Trophoblast cell (in vitro differentiated cells and primary cell): ENCODE measurements around the gene FKBP5.

Source experiments
- DNase-seq, 2 donors: peaks; one replicate each; pipeline ENCODE4 v3.0.0-alpha.2; 2016
- H2AFZ ChIP-seq: 2 replicates; pipeline ENCODE4 v1.6.1; 2013; ENCODE audit warnings: low read length, moderate library complexity, mild to moderate bottlenecking; ENCODE audit not compliant: insufficient read depth, poor library complexity
- H2AK5ac ChIP-seq: 2 replicates; pipeline ENCODE4 v1.6.1; 2013; ENCODE audit warnings: mild to moderate bottlenecking, low read length
- H2BK120ac ChIP-seq: 2 replicates; pipeline ENCODE4 v1.6.1; 2013; ENCODE audit warnings: low read length, mild to moderate bottlenecking, moderate library complexity; ENCODE audit not compliant: insufficient read depth, poor library complexity
- H2BK12ac ChIP-seq: 2 replicates; pipeline ENCODE4 v1.6.1; 2013; ENCODE audit warnings: mild to moderate bottlenecking, low read length, moderate library complexity
- H2BK5ac ChIP-seq: 2 replicates; pipeline ENCODE4 v1.6.1; 2013; ENCODE audit warnings: low read length, low read depth, moderate library complexity, mild to moderate bottlenecking; ENCODE audit not compliant: poor library complexity
- H3K14ac ChIP-seq: 2 replicates; pipeline ENCODE4 v1.6.1; 2013; ENCODE audit warnings: mild to moderate bottlenecking, low read length
- H3K18ac ChIP-seq: 2 replicates; pipeline ENCODE4 v1.6.1; 2013; ENCODE audit warnings: mild to moderate bottlenecking, low read length
- H3K23ac ChIP-seq: 2 replicates; pipeline ENCODE4 v1.6.1; 2013; ENCODE audit warnings: low read length
- H3K27ac ChIP-seq: 2 replicates; pipeline ENCODE4 v1.5.1; 2013; ENCODE audit warnings: low read depth, mild to moderate bottlenecking, inconsistent platforms, low read length, moderate library complexity
- H3K27me3 ChIP-seq: 2 replicates; pipeline ENCODE4 v1.6.1; 2013; ENCODE audit warnings: inconsistent platforms, mild to moderate bottlenecking, low read length, moderate library complexity; ENCODE audit not compliant: insufficient read depth
- H3K36me3 ChIP-seq, 2 experiments: 1 replicate in 1 of 2; 2 replicates in 1 of 2; pipeline ENCODE4 v1.6.1; 2013; ENCODE audit warnings: low read length in 2 of 2, mild to moderate bottlenecking in 2 of 2, moderate library complexity in 1 of 2; ENCODE audit not compliant: insufficient read depth in 2 of 2, control insufficient read depth in 1 of 2
- H3K4ac ChIP-seq: 2 replicates; pipeline ENCODE4 v1.6.1; 2013; ENCODE audit warnings: low read depth, mild to moderate bottlenecking, low read length, moderate library complexity
- H3K4me1 ChIP-seq, 2 experiments: 1 replicate in 1 of 2; 2 replicates in 1 of 2; pipeline ENCODE4 v1.6.1; 2013; ENCODE audit warnings: low read length in 2 of 2, mild to moderate bottlenecking in 2 of 2, moderate library complexity in 1 of 2; ENCODE audit not compliant: insufficient read depth in 2 of 2, control insufficient read depth in 1 of 2
- H3K4me2 ChIP-seq: 2 replicates; pipeline ENCODE4 v1.6.1; 2013; ENCODE audit warnings: inconsistent platforms, mild to moderate bottlenecking, low read length, moderate library complexity
- H3K4me3 ChIP-seq: 2 replicates; pipeline ENCODE4 v1.5.1; 2013; ENCODE audit warnings: mild to moderate bottlenecking, low read depth, low read length, inconsistent platforms
- H3K79me1 ChIP-seq: one replicate; pipeline ENCODE4 v1.6.1; 2013; ENCODE audit warnings: low read length
- H3K79me2 ChIP-seq: 2 replicates; pipeline ENCODE4 v1.6.1; 2013; ENCODE audit warnings: low read length, mild to moderate bottlenecking; ENCODE audit not compliant: control insufficient read depth, insufficient read depth, poor library complexity
- H3K9ac ChIP-seq: 2 replicates; pipeline ENCODE4 v1.6.1; 2013; ENCODE audit warnings: mild to moderate bottlenecking, low read length
- H3K9me3 ChIP-seq: 2 replicates; pipeline ENCODE4 v1.6.1; 2013; ENCODE audit warnings: low read depth, mild to moderate bottlenecking, control low read depth, inconsistent platforms, low read length; ENCODE audit not compliant: insufficient read depth
- H4K12ac ChIP-seq: 2 replicates; pipeline ENCODE4 v1.6.1; 2013; ENCODE audit warnings: low read depth, mild to moderate bottlenecking, low read length, moderate library complexity
- H4K8ac ChIP-seq: 2 replicates; pipeline ENCODE4 v1.6.1; 2013; ENCODE audit warnings: low read depth, mild to moderate bottlenecking, low read length, moderate library complexity
- H4K91ac ChIP-seq: one replicate; pipeline ENCODE4 v1.6.1; 2013; ENCODE audit warnings: low read depth, mild to moderate bottlenecking, low read length, moderate library complexity
- WGBS: extraction: QIAGEN DNeasy Blood & Tissue Kit; methylation state at CpG from one replicate; pipeline ENCODE4 v1.1.7; 2013; ENCODE audit warnings: missing lambda C conversion rate; ENCODE audit not compliant: insufficient read length, insufficient coverage; ENCODE audit errors: extremely low coverage; 5-methylcytosine and 5-hydroxymethylcytosine counted together

FKBP5 gene

GRCh38 chr6:35610830-35611229 is 77.9 kb downstream of the FKBP5 start:
- no peak for DNase-seq
- Histone ChIP-seq H3K4me3 (no peak overlapping the region), H3K18ac (no peak overlapping the region), H2BK5ac (no peak overlapping the region), H4K12ac (no peak overlapping the region), H2AFZ (no peak overlapping the region), H3K79me2 (no peaks in the 10 kb centered on the region), H3K4me1 (no peaks in the 10 kb centered on the region), H3K79me1 (no peaks in the 10 kb centered on the region), H2AK5ac (no peak overlapping the region), H3K9ac (no peak overlapping the region), H3K4me2 (no peak overlapping the region), H3K9me3 (peaks cover 2% of the 10 kb centered on the region), H3K27ac (no peak overlapping the region), H3K27me3 (no peaks in the 10 kb centered on the region), H4K8ac (no peak overlapping the region), H3K14ac (no peak overlapping the region), H3K4ac (no peak overlapping the region), H2BK120ac (no peak overlapping the region), H4K91ac (no peak overlapping the region), H2BK12ac (no peak overlapping the region), H3K23ac (no peak overlapping the region), H3K36me3 (no peaks in the 10 kb centered on the region)
- no CpG with 5 or more reads among the region's 3 CpGs for WGBS

DNA sequence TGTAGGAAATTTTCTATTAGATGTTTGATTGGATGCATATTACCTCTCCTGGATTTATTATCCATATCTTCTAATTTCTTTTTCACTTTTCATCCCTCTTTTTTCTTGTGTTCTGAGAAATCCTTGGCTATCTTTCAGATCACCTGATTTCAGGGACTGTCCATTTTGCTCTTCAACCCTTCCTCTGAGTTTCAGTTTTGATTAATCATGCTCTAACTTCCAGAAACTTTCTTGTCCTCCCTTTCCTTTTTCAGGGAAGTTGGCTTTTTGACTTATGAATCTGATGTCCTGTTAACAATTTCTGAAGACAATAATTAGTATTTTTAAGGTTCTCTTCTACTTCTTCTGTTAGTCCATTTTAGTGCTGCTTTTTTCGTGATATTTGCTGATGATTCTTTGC is 79.1 kb downstream of the FKBP5 start:
- H3K4me2 ChIP-seq, result no peak overlapping the region
- H3K4ac ChIP-seq, result no peak overlapping the region
- no peaks in the 10 kb centered on the region for H3K79me2 ChIP-seq
- no peak overlapping the region for H3K9ac ChIP-seq
- H2BK12ac ChIP-seq, result no peak overlapping the region
- no peak overlapping the region for H3K18ac ChIP-seq
- no peak overlapping the region for H2AFZ ChIP-seq
- no peak overlapping the region for H2BK5ac ChIP-seq
- no peak overlapping the region for H3K4me3 ChIP-seq
- H3K27me3 ChIP-seq, result no peaks in the 10 kb centered on the region
- no peaks in the 10 kb centered on the region for H3K79me1 ChIP-seq
- no peak for DNase-seq
- H3K9me3 ChIP-seq, result peaks cover 2% of the 10 kb centered on the region
- no peak overlapping the region for H4K8ac ChIP-seq
- H2BK120ac ChIP-seq, result no peak overlapping the region
- no peak overlapping the region for H2AK5ac ChIP-seq
- H3K14ac ChIP-seq, result no peak overlapping the region
- H4K91ac ChIP-seq, result no peak overlapping the region
- H3K36me3 ChIP-seq, result no peaks in the 10 kb centered on the region
- no peak overlapping the region for H4K12ac ChIP-seq
- no peak overlapping the region for H3K23ac ChIP-seq
- no peaks in the 10 kb centered on the region for H3K4me1 ChIP-seq
- no CpG with 5 or more reads among the region's 1 CpG for WGBS
- no peak overlapping the region for H3K27ac ChIP-seq

DNA sequence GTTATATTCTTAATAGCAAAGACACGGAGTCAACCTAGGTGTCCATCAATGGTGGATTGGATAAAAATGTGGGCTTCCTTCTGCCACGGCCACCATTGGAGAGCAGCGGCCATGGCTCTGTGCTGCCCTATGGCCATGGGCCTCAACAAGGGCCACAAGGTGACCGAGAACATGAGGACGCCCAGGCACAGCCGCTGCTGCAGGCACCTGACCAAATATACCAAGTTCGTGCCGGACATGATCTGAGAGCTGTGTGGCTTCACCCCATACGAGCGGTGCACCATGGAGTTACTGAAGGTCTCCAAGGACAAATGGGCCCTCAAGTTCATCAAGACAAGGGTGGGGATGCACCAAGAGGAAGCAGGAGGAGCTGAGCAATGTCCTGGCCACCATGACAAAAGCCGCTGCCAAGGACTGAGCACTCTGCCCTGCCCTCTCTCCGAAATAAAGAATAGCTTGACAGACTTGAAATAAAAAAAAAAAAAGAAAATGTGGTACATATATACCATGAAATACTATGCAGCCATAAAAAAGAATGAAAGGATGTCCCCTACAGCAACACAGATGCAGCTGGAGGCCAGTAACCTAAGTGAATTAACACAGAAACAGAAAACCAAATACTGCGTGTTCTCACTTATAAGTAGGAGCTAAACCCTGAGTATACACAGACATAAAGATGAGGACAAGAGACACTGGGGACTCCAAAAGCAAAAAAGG is 81.0 kb downstream of the FKBP5 start:
- H2AK5ac ChIP-seq, result no peak overlapping the region
- H4K12ac ChIP-seq, result no peak overlapping the region
- no peak overlapping the region for H3K14ac ChIP-seq
- H3K9me3 ChIP-seq, result peaks cover 2% of the 10 kb centered on the region
- no peak overlapping the region for H3K4me3 ChIP-seq
- WGBS, result no CpG with 5 or more reads among the region's 13 CpGs
- no peak overlapping the region for H3K23ac ChIP-seq
- no peak overlapping the region for H2AFZ ChIP-seq
- DNase-seq, result no peak
- H3K4me1 ChIP-seq, result no peaks in the 10 kb centered on the region
- no peaks in the 10 kb centered on the region for H3K36me3 ChIP-seq
- H3K4me2 ChIP-seq, result no peak overlapping the region
- no peaks in the 10 kb centered on the region for H3K79me2 ChIP-seq
- no peak overlapping the region for H2BK5ac ChIP-seq
- no peak overlapping the region for H3K18ac ChIP-seq
- no peak overlapping the region for H4K91ac ChIP-seq
- H3K4ac ChIP-seq, result no peak overlapping the region
- H3K27ac ChIP-seq, result no peak overlapping the region
- no peak overlapping the region for H2BK120ac ChIP-seq
- no peak overlapping the region for H3K9ac ChIP-seq
- H3K27me3 ChIP-seq, result no peaks in the 10 kb centered on the region
- H3K79me1 ChIP-seq, result no peaks in the 10 kb centered on the region
- H4K8ac ChIP-seq, result no peak overlapping the region
- no peak overlapping the region for H2BK12ac ChIP-seq

DNA sequence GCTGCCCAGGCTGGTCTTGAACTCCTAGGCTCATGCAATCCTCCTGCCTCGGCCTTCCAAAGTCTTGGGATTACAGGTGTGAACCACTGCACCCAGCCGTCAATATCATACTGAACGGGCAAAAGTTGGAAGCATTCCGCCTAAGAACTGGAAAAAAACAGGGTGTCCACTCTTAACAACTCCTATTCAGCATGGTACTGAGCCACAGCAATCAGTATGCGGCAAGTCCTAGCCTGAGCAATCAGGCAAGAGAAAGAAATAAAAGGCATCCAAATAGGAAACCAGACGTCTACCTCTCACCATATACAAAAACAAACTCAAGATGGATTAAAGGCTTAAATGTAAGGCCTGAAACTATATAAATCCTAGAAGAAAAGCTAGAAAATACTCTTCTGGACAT is 83.1 kb downstream of the FKBP5 start:
- no peaks in the 10 kb centered on the region for H3K36me3 ChIP-seq
- no peak overlapping the region for H4K91ac ChIP-seq
- H3K4me3 ChIP-seq, result no peak overlapping the region
- no peak overlapping the region for H3K14ac ChIP-seq
- no peak overlapping the region for H3K4ac ChIP-seq
- H2BK5ac ChIP-seq, result no peak overlapping the region
- H3K27ac ChIP-seq, result no peak overlapping the region
- H2AFZ ChIP-seq, result no peak overlapping the region
- no peak overlapping the region for H3K23ac ChIP-seq
- H3K9me3 ChIP-seq, result peaks cover 2% of the 10 kb centered on the region
- H4K12ac ChIP-seq, result no peak overlapping the region
- no peak overlapping the region for H2AK5ac ChIP-seq
- no peak overlapping the region for H2BK12ac ChIP-seq
- H3K4me2 ChIP-seq, result no peak overlapping the region
- H4K8ac ChIP-seq, result no peak overlapping the region
- no peak overlapping the region for H2BK120ac ChIP-seq
- peaks cover 4 to 5% of the 10 kb centered on the region in 2 experiments for H3K4me1 ChIP-seq
- no peak overlapping the region for H3K18ac ChIP-seq
- WGBS, result no CpG with 5 or more reads among the region's 6 CpGs
- H3K79me1 ChIP-seq, result no peaks in the 10 kb centered on the region
- no peaks in the 10 kb centered on the region for H3K27me3 ChIP-seq
- H3K79me2 ChIP-seq, result no peaks in the 10 kb centered on the region
- DNase-seq, result no peak
- no peak overlapping the region for H3K9ac ChIP-seq
